Endothelial cell of hepatic sinusoid (primary cell): Measurements from ENCODE around the gene GNAL.
"Not testable (repeated sequence)": the region's sequence is repeated elsewhere in the genome, so short reads cannot be mapped to it uniquely, and the experiment has no call there.

ENCODE experiments used
- in situ Hi-C: cut with HindIII; loops from 2 replicates; pipeline ENCODE4 v1.10.0; 2017; ENCODE audit warnings: low sequenced_read_pairs

Gene GNAL

GRCh38 chr18:11897781-11898180 is 208.7 kb downstream of the GNAL start:
- in situ Hi-C loops, result no loop called here

- in situ Hi-C loops, result no loop called here
These were observed 210.0 kb downstream of the GNAL start for GRCh38 chr18:11899063-11899462.

- in situ Hi-C loops, result no loop called here
These were observed 212.9 kb downstream of the GNAL start for GRCh38 chr18:11901826-11902438.

GRCh38 chr18:11902522-11903292 is 213.6 kb downstream of the GNAL start:
- in situ Hi-C loops, result no loop called here

GRCh38 chr18:11905613-11906012 is 216.5 kb downstream of the GNAL start:
- in situ Hi-C loops, result no loop called here

- in situ Hi-C loops, result no loop called here
These were observed 217.1 kb downstream of the GNAL start for GRCh38 chr18:11906176-11906575.

GRCh38 chr18:11906926-11907874 is 218.1 kb downstream of the GNAL start:
- in situ Hi-C loops, result no loop called here

GRCh38 chr18:11908182-11909060 is 219.4 kb downstream of the GNAL start, which contains the start of gene MPPE1:
Gene MPPE1, minus strand, starts transcription at chr18:11908317. Its CDS starts 11,053 bp downstream, at chr18:11897264.
- in situ Hi-C loops, result no loop called here

- in situ Hi-C loops, result no loop called here
These were observed 220.0 kb downstream of the GNAL start for GRCh38 chr18:11909061-11909455.

GRCh38 chr18:11909591-11910026 is 220.5 kb downstream of the GNAL start:
- in situ Hi-C loops, result no loop called here

- in situ Hi-C loops, result not testable (repeated sequence)
These were observed 227.8 kb downstream of the GNAL start for GRCh38 chr18:11916880-11917279.

- in situ Hi-C loops, result not testable (repeated sequence)
These were observed 230.5 kb downstream of the GNAL start for GRCh38 chr18:11919522-11919921.

- in situ Hi-C loops, result loop anchor here (10.0 kb wide), 1 partner anchor 91 kb away; no protein-coding TSS in a partner anchor
These were observed 234.4 kb downstream of the GNAL start for GRCh38 chr18:11923450-11923849.

GRCh38 chr18:11925800-11926481 is 236.9 kb downstream of the GNAL start:
- in situ Hi-C loops, result loop anchor here (10.0 kb wide), 1 partner anchor 89 kb away; no protein-coding TSS in a partner anchor

GRCh38 chr18:11927497-11927896 is 238.4 kb downstream of the GNAL start:
- in situ Hi-C loops, result loop anchor here (10.0 kb wide), 1 partner anchor 87 kb away; no protein-coding TSS in a partner anchor

- in situ Hi-C loops, result no loop called here
These were observed 243.3 kb downstream of the GNAL start for GRCh38 chr18:11932393-11932792.
